Measurements from ENCODE around the gene MYO1D. TPM values are rescaled to one million over a fixed set of nuclear protein-coding genes. Genes with fewer than 3 reads are reported as not detected.

MYO1D gene
- total RNA-seq, 1 experiment from 2014 or later = 35.7 TPM

GRCh38 chr17:32725697-32726096 is 151.2 kb downstream of the MYO1D start:
- Histone ChIP-seq H3K9ac (ENCODE audit: low read length) (no peak overlapping the region), H3K4me2 (ENCODE audit: low read length) (no peak overlapping the region), H2AFZ (ENCODE audit: low read depth, low read length, poor library complexity, severe bottlenecking) (no peak overlapping the region), H3K4me3 (replicated peaks in 1 of 2; ENCODE audit: low read depth in 1 of 2, low read length in 2 of 2) (no peak overlapping the region), H4K20me1 (ENCODE audit: insufficient read depth) (no peaks in the 10 kb centered on the region), H3K9me3 (ENCODE audit: control insufficient read depth in 1 of 2, insufficient read depth in 1 of 2, low read depth in 1 of 2, low read length in 2 of 2) (no peaks in the 10 kb centered on the region), H3K9me2 (ENCODE audit: insufficient read depth) (no peaks in the 10 kb centered on the region), H3K79me2 (ENCODE audit: insufficient read depth, low read length) (no peaks in the 10 kb centered on the region), H3K36me3 (ENCODE audit: control insufficient read depth in 1 of 2, insufficient read depth in 2 of 2, low read length in 2 of 2) (no peaks in the 10 kb centered on the region), H3K27me3 (ENCODE audit: insufficient read depth, low read length) (no peaks in the 10 kb centered on the region), H3K27ac (ENCODE audit: low read depth, low read length) (no peak overlapping the region), H3K4me1 (ENCODE audit: control insufficient read depth in 1 of 2, insufficient read depth in 2 of 2, low read length in 2 of 2) (no peaks in the 10 kb centered on the region)
- ATAC-seq = no peak
- ChIA-PET CTCF (no interaction called here), POLR2A (no interaction called here), RAD21 (ENCODE audit: low non-redundant PET in 1 of 2, low total read pairs in 2 of 2, uncharacterized antibody in 2 of 2, unreplicated experiment in 2 of 2) (no interaction called here)
- intact Hi-C loops (cut with micrococcal nuclease) = no loop called here
- DNase-seq (ENCODE audit: low read depth, low spot score) = no peak
- TF ChIP-seq POLR2A (IDR thresholded peaks at IDR 0.05; ENCODE audit: borderline replicate concordance, extremely low read depth, insufficient read depth, insufficient read length) = no peak
- TF ChIP-seq TCF7L2 (IDR thresholded peaks at IDR 0.05; ENCODE audit: borderline replicate concordance, extremely low read depth, insufficient read depth, insufficient read length) = no peak
- TF ChIP-seq YY1 (IDR thresholded peaks at IDR 0.05; ENCODE audit: extremely low read depth, insufficient replicate concordance, low read depth, low read length) = no peak
- TF ChIP-seq EZH2phosphoT487 (IDR thresholded peaks at IDR 0.05; ENCODE audit: borderline replicate concordance) = no peak
- no peak for TF ChIP-seq JUND (IDR thresholded peaks at IDR 0.05)
- TF ChIP-seq MAX (IDR thresholded peaks at IDR 0.05) = no peak
- no peak for TF ChIP-seq SRF (IDR thresholded peaks at IDR 0.05; ENCODE audit: low read depth)
- no peak for TF ChIP-seq REST (IDR thresholded peaks at IDR 0.05; ENCODE audit: low read depth)
- no peak for TF ChIP-seq ELF1 (IDR thresholded peaks at IDR 0.05; ENCODE audit: borderline replicate concordance, low read depth)
- no peak for TF ChIP-seq EZH2 (IDR thresholded peaks at IDR 0.05)
- TF ChIP-seq ZBTB33 (IDR thresholded peaks at IDR 0.05; ENCODE audit: extremely low read depth, insufficient replicate concordance, low read length) = no peak
- TF ChIP-seq ATF3 (IDR thresholded peaks at IDR 0.05) = no peak
- no TSS peak for BruUV-seq (replicated peaks)

All from HCT116 (cell line).